GM20000 (cell line): ENCODE measurements around the gene UBE2M.

Experiments
- DNase-seq: peaks from one replicate; pipeline ENCODE4 v3.0.0; 2012; ENCODE audit warnings: low spot score
- CTCF ChIP-seq: IDR thresholded peaks from 2 replicates; pipeline ENCODE4 v1.5.1; 2012; ENCODE audit warnings: mild to moderate bottlenecking, control low read depth; ENCODE audit errors: extremely low read depth, missing control alignments

UBE2M gene

GRCh38 chr19:58555920-58556621 is 2.3 kb downstream of the UBE2M start:
- no peak for TF ChIP-seq CTCF
- DNase-seq, result no peak

GRCh38 chr19:58555369-58555885 is 3.0 kb downstream of the UBE2M start:
- no peak for DNase-seq

GRCh38 chr19:58554494-58555368 is 3.7 kb downstream of the UBE2M start, which contains the start of gene CHMP2A:
CHMP2A (minus strand) TSS chr19:58555105; CDS start chr19:58554212, 893 bp downstream.
- DNase-seq, result peak; percentile 94
- no peak for TF ChIP-seq CTCF

More at GRCh38 chr19:58555369-58555885, 3.0 kb downstream of the UBE2M start:
- TF ChIP-seq CTCF, result no peak

GRCh38 chr19:58553799-58554493 is 4.5 kb downstream of the UBE2M start:
- DNase-seq, result no peak
- TF ChIP-seq CTCF, result no peak

GRCh38 chr19:58552655-58553054 is 5.8 kb downstream of the UBE2M start:
- DNase-seq, result no peak
- TF ChIP-seq CTCF, result no peak

GRCh38 chr19:58551577-58552471 is 6.6 kb downstream of the UBE2M start:
- no peak for DNase-seq
- no peak for TF ChIP-seq CTCF
